NT2/D1 (cell line): Measurements from ENCODE around the gene PDPK1.
"Not testable (repeated sequence)": the region's sequence is repeated elsewhere in the genome, so short reads cannot be mapped to it uniquely, and the experiment has no call there.

Experiments used
- DNase-seq: peaks from one replicate; pipeline ENCODE4 v3.0.0-alpha.2; 2011; ENCODE audit warnings: low read depth, low spot score
- H3K27me3 ChIP-seq: 2 replicates; pipeline ENCODE4 v1.6.0; 2011; ENCODE audit warnings: mild to moderate bottlenecking; ENCODE audit not compliant: insufficient read length, insufficient read depth
- H3K36me3 ChIP-seq: 2 replicates; pipeline ENCODE4 v1.6.1; 2011; ENCODE audit warnings: mild to moderate bottlenecking, low read length, mixed read lengths; ENCODE audit not compliant: insufficient read depth, insufficient read length
- H3K4me1 ChIP-seq: 2 replicates; pipeline ENCODE4 v1.5.1; 2011; ENCODE audit not compliant: insufficient read depth, insufficient read length
- H3K4me3 ChIP-seq: 2 replicates; pipeline ENCODE4 v1.5.1; 2011; ENCODE audit warnings: low read depth; ENCODE audit not compliant: insufficient read length
- H3K9ac ChIP-seq: 2 replicates; pipeline ENCODE4 v1.6.0; 2011; ENCODE audit warnings: low read depth; ENCODE audit not compliant: insufficient read length
- H3K9me3 ChIP-seq: 2 replicates; pipeline ENCODE4 v1.5.1; 2011; ENCODE audit warnings: mild to moderate bottlenecking, low read length; ENCODE audit not compliant: insufficient read depth
- SUZ12 ChIP-seq: IDR thresholded peaks from 2 replicates; pipeline ENCODE4 v1.6.1; 2011; ENCODE audit not compliant: insufficient read length, insufficient read depth; ENCODE audit errors: extremely low read depth
- YY1 ChIP-seq: IDR thresholded peaks from 2 replicates; pipeline ENCODE4 v1.6.1; 2011; ENCODE audit not compliant: insufficient read length, insufficient read depth
- ZNF274 ChIP-seq: IDR thresholded peaks from 2 replicates; pipeline ENCODE4 v1.6.1; 2011; ENCODE audit warnings: mild to moderate bottlenecking, low read depth, low read length

Gene PDPK1

GRCh38 chr16:2531696-2532493, 5.9 kb upstream of the PDPK1 start:
- peak; percentile 94 for DNase-seq
- H3K9ac ChIP-seq = peak overlapping the region; percentile 85
- no peak for TF ChIP-seq SUZ12
- TF ChIP-seq ZNF274 = no peak
- no peak for TF ChIP-seq YY1
- H3K4me1 ChIP-seq = peaks cover 23% of the 10 kb centered on the region
- H3K4me3 ChIP-seq = peak overlapping the region; percentile 63
- H3K36me3 ChIP-seq = peaks cover 41% of the 10 kb centered on the region
- no peaks in the 10 kb centered on the region for H3K9me3 ChIP-seq
- no peaks in the 10 kb centered on the region for H3K27me3 ChIP-seq

- peaks cover 23% of the 10 kb centered on the region for H3K4me1 ChIP-seq
- no peaks in the 10 kb centered on the region for H3K27me3 ChIP-seq
- H3K9ac ChIP-seq = peak overlapping the region; percentile 85
- TF ChIP-seq ZNF274 = no peak
- TF ChIP-seq SUZ12 = no peak
- TF ChIP-seq YY1 = no peak
- no peak for DNase-seq
- H3K4me3 ChIP-seq = peak overlapping the region; percentile 63
- peaks cover 34% of the 10 kb centered on the region for H3K36me3 ChIP-seq
- H3K9me3 ChIP-seq = no peaks in the 10 kb centered on the region
Measured at GRCh38 chr16:2532494-2533141, 5.2 kb upstream of the PDPK1 start.

GRCh38 chr16:2533142-2533755, 4.6 kb upstream of the PDPK1 start:
- DNase-seq, H3K9me3 ChIP-seq, H3K4me3 ChIP-seq, H3K27me3 ChIP-seq: not testable (repeated sequence)
- H3K36me3 ChIP-seq = peaks cover 28% of the 10 kb centered on the region
- peaks cover 23% of the 10 kb centered on the region for H3K4me1 ChIP-seq
- peak overlapping the region; percentile 85 for H3K9ac ChIP-seq

- H3K9me3 ChIP-seq = no peaks in the 10 kb centered on the region
- peaks cover 21% of the 10 kb centered on the region for H3K36me3 ChIP-seq
- no peak for DNase-seq
- H3K9ac ChIP-seq = no peak overlapping the region
- no peak overlapping the region for H3K4me3 ChIP-seq
- TF ChIP-seq ZNF274 (no peak), SUZ12 (no peak), YY1 (no peak)
- H3K27me3 ChIP-seq = no peaks in the 10 kb centered on the region
- peaks cover 23% of the 10 kb centered on the region for H3K4me1 ChIP-seq
Measured at GRCh38 chr16:2533912-2534311, 3.9 kb upstream of the PDPK1 start.

- Histone ChIP-seq H3K4me1 (peaks cover 23% of the 10 kb centered on the region), H3K36me3 (peaks cover 18% of the 10 kb centered on the region)
- H3K9me3 ChIP-seq, H3K27me3 ChIP-seq, H3K9ac ChIP-seq, DNase-seq, H3K4me3 ChIP-seq: not testable (repeated sequence)
Measured at GRCh38 chr16:2534335-2534734, 3.5 kb upstream of the PDPK1 start.

GRCh38 chr16:2535625-2536013, 2.2 kb upstream of the PDPK1 start:
- peak overlapping the region; percentile 23 for H3K9ac ChIP-seq
- H3K27me3 ChIP-seq = no peaks in the 10 kb centered on the region
- no peak overlapping the region for H3K4me3 ChIP-seq
- DNase-seq = no peak
- TF ChIP-seq YY1 = no peak
- peaks cover 22% of the 10 kb centered on the region for H3K4me1 ChIP-seq
- H3K36me3 ChIP-seq = peaks cover 14% of the 10 kb centered on the region
- H3K9me3 ChIP-seq = no peaks in the 10 kb centered on the region

GRCh38 chr16:2539192-2539844, 1.5 kb downstream of the PDPK1 start:
- H3K4me3 ChIP-seq, H3K27me3 ChIP-seq, H3K9me3 ChIP-seq, DNase-seq: not testable (repeated sequence)
- Histone ChIP-seq H3K36me3 (peaks cover 16% of the 10 kb centered on the region), H3K9ac (peak overlapping the region; percentile 45), H3K4me1 (peaks cover 15% of the 10 kb centered on the region)

GRCh38 chr16:2539845-2540458, 2.1 kb downstream of the PDPK1 start:
- H3K4me1 ChIP-seq = peaks cover 15% of the 10 kb centered on the region
- H3K4me3 ChIP-seq = not testable (repeated sequence)

GRCh38 chr16:2540912-2541311, 3.1 kb downstream of the PDPK1 start:
- Histone ChIP-seq H3K4me1 (peaks cover 11% of the 10 kb centered on the region), H3K36me3 (peaks cover 19% of the 10 kb centered on the region)
- DNase-seq, H3K27me3 ChIP-seq, H3K9me3 ChIP-seq, H3K9ac ChIP-seq, H3K4me3 ChIP-seq: not testable (repeated sequence)

More at GRCh38 chr16:2539845-2540458, 2.1 kb downstream of the PDPK1 start:
- H3K9ac ChIP-seq, H3K9me3 ChIP-seq, H3K27me3 ChIP-seq, DNase-seq: not testable (repeated sequence)
- H3K36me3 ChIP-seq = peaks cover 17% of the 10 kb centered on the region

GRCh38 chr16:2541409-2541808, 3.6 kb downstream of the PDPK1 start:
- not testable (repeated sequence) for H3K4me3 ChIP-seq, DNase-seq, H3K9ac ChIP-seq, H3K27me3 ChIP-seq, H3K4me1 ChIP-seq, H3K9me3 ChIP-seq
- peaks cover 19% of the 10 kb centered on the region for H3K36me3 ChIP-seq
